Fibroblast of lung (primary cell): ENCODE measurements around the gene RND3.

Source experiments
- EZH2 ChIP-seq: IDR thresholded peaks from 2 replicates; pipeline ENCODE4 v1.5.1; 2012; ENCODE audit warnings: low read length, control low read depth, mild to moderate bottlenecking; ENCODE audit errors: missing control alignments
- TF ChIP-seq, protein P1 (sequence below), 2 donors: IDR thresholded peaks in 1 of 2; conservative IDR thresholded peaks in 1 of 2; 1 replicate in 1 of 2; 2 replicates in 1 of 2; pipeline ENCODE4 v1.5.1; 2011 to 2012; ENCODE audit warnings: low read length in 2 of 2, control low read depth in 1 of 2, inconsistent platforms in 1 of 2, low read depth in 1 of 2, mild to moderate bottlenecking in 1 of 2

- TF ChIP-seq, protein P1, sequence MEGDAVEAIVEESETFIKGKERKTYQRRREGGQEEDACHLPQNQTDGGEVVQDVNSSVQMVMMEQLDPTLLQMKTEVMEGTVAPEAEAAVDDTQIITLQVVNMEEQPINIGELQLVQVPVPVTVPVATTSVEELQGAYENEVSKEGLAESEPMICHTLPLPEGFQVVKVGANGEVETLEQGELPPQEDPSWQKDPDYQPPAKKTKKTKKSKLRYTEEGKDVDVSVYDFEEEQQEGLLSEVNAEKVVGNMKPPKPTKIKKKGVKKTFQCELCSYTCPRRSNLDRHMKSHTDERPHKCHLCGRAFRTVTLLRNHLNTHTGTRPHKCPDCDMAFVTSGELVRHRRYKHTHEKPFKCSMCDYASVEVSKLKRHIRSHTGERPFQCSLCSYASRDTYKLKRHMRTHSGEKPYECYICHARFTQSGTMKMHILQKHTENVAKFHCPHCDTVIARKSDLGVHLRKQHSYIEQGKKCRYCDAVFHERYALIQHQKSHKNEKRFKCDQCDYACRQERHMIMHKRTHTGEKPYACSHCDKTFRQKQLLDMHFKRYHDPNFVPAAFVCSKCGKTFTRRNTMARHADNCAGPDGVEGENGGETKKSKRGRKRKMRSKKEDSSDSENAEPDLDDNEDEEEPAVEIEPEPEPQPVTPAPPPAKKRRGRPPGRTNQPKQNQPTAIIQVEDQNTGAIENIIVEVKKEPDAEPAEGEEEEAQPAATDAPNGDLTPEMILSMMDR (conservative IDR thresholded peaks at IDR 0.05 in 1 of 2, IDR thresholded peaks at IDR 0.05 in 1 of 2; ENCODE audit: low read depth in 1 of 2, low read length in 2 of 2): no peak
- TF ChIP-seq EZH2: no peak
These were observed 48.8 kb downstream of the RND3 start for GRCh38 chr2:150438654-150439053.
